Spleen (tissue), 11 donors: Measurements from ENCODE around the gene ZXDC. TPM values are rescaled to one million over a fixed set of nuclear protein-coding genes. Genes with fewer than 3 reads are reported as not detected.

Experiments
- DNase-seq: peaks from one replicate; pipeline ENCODE4 v3.0.0-alpha.2; 2020
- H3K27ac ChIP-seq, 8 donors: fragments of 200-600 bp; sonication (generic) in 7 of 8; 1 replicate in 4 of 8; 2 replicates in 4 of 8; pipeline versions ENCODE4 v1.5.0 to v1.8.0; 2016 to 2021; ENCODE audit warnings: inconsistent platforms in 4 of 8, mild to moderate bottlenecking in 4 of 8, moderate library complexity in 1 of 8
- H3K27me3 ChIP-seq, 7 donors: fragments of 200-600 bp; sonication (generic) in 6 of 7; replicated peaks in 1 of 7; 1 replicate in 4 of 7; 2 replicates in 3 of 7; pipeline versions ENCODE4 v1.5.0 to v1.8.0; 2016 to 2021; ENCODE audit warnings: inconsistent platforms in 3 of 7, mild to moderate bottlenecking in 1 of 7
- H3K36me3 ChIP-seq, 6 donors: fragments of 200-600 bp; sonication (generic) in 5 of 6; 1 replicate in 4 of 6; 2 replicates in 2 of 6; pipeline versions ENCODE4 v1.5.0 to v1.8.0; 2016 to 2021; ENCODE audit warnings: inconsistent platforms in 2 of 6
- H3K4me1 ChIP-seq, 6 donors: fragments of 200-600 bp; sonication (generic) in 5 of 6; 1 replicate in 3 of 6; 2 replicates in 3 of 6; pipeline versions ENCODE4 v1.5.0 to v1.8.0; 2016 to 2021; ENCODE audit warnings: inconsistent platforms in 3 of 6
- H3K4me3 ChIP-seq, 8 donors: fragments of 200-600 bp; sonication (generic) in 7 of 8; 1 replicate in 4 of 8; 2 replicates in 4 of 8; pipeline versions ENCODE4 v1.5.0 to v1.8.0; 2016 to 2021; ENCODE audit warnings: inconsistent platforms in 4 of 8, mild to moderate bottlenecking in 4 of 8, moderate library complexity in 2 of 8
- H3K9me3 ChIP-seq, 8 donors: fragments of 200-600 bp; sonication (generic) in 7 of 8; 1 replicate in 4 of 8; 2 replicates in 4 of 8; pipeline versions ENCODE4 v1.5.0 to v1.8.0; 2016 to 2021; ENCODE audit warnings: inconsistent platforms in 4 of 8
- POLR2A ChIP-seq, 3 donors: fragments of 450-650 bp; IDR thresholded peaks; one replicate each; pipeline ENCODE4 v1.5.1; 2017; ENCODE audit warnings: antibody characterized with exemption in 3 of 3, mild to moderate bottlenecking in 1 of 3
- POLR2AphosphoS5 ChIP-seq, 3 donors: sonication (generic); formaldehyde crosslinking; IDR thresholded peaks; one replicate each; pipeline ENCODE4 v1.5.1; 2017; ENCODE audit warnings: antibody characterized with exemption in 3 of 3
- WGBS, 5 donors: extraction: QIAGEN DNeasy Blood & Tissue Kit in 3 of 5; methylation state at CpG; one replicate each; pipeline versions ENCODE4 v1.1.5 to v1.1.7; 2013 to 2018; 5-methylcytosine and 5-hydroxymethylcytosine counted together
- intact Hi-C: fragments of 100-400 bp; cut with DNase I; formaldehyde crosslinking; loops from one replicate; pipeline ENCODE4 v1.15.0; 2023; ENCODE audit warnings: low total_unique reads
- polyA plus RNA-seq, 3 donors: library from polyadenylated mRNA; stranded (reverse); fragments of 200-250 nt; gene quantifications; one replicate each; pipeline ENCODE4 v1.2.1, GENCODE V29; 2013
- total RNA-seq, 7 donors: library from RNA; depleted of rRNA in 3 of 7; stranded (reverse); fragments of >200 nt in 3 of 7; fragmentation: NEBNext Ultra II Directional in 4 of 7; extraction: Animal tissue kit (Norgen Biotek cat#: 25700) in 4 of 7; gene quantifications; one replicate each; pipeline versions ENCODE4 v1.1.0 to v1.2.1, GENCODE V29; 2016 to 2021
- TF ChIP-seq, protein P1 (sequence below), 11 experiments: fragments of 200-600 bp in 7 of 11; fragments of 450-650 bp in 4 of 11; sonication (generic) in 4 of 11; IDR thresholded peaks in 8 of 11; conservative IDR thresholded peaks in 3 of 11; 1 replicate in 7 of 11; 2 replicates in 4 of 11; pipeline versions ENCODE4 v1.4.0 to v1.8.0; 2016 to 2021; ENCODE audit warnings: antibody characterized with exemption in 11 of 11, inconsistent platforms in 4 of 11, mild to moderate bottlenecking in 1 of 11
- donor health status: healthy with polysubstance abuse.
- donor health status: DM: no; HTN: no; CAD: no; lungs with moderate emphysema.
- donor health status: DM: no; HTN: no; CAD: no.
- donor health status: Bipolar disorder and iron deficiency.
- donor health status: healthy.
- donor health status: DM: no; HTN: no; CAD: no.
- donor health status: DM: yes; HTN: yes; CAD: no.

ZXDC gene
- total and polyA plus RNA-seq, 10 donors, result 7.5 to 75.3 (median 48.1) TPM

- Histone ChIP-seq H3K4me3 (no peak overlapping the region), H3K27me3 (no peaks in the 10 kb centered on the region), H3K9me3 (no peaks in the 10 kb centered on the region), H3K36me3 (peaks cover 0 to 93% (median 38%) of the 10 kb centered on the region in 6 donors), H3K27ac (no peak overlapping the region), H3K4me1 (peaks cover 0 to 18% (median 0%) of the 10 kb centered on the region in 6 donors)
- 89 to 95% (median 93%) methylated on average over 13 of the region's 13 CpGs for WGBS, 5 donors
- intact Hi-C loops, result no loop called here
- TF ChIP-seq POLR2AphosphoS5 (IDR thresholded peaks at IDR 0.05) (no peak), POLR2A (IDR thresholded peaks at IDR 0.05) (no peak)
- TF ChIP-seq, protein P1, sequence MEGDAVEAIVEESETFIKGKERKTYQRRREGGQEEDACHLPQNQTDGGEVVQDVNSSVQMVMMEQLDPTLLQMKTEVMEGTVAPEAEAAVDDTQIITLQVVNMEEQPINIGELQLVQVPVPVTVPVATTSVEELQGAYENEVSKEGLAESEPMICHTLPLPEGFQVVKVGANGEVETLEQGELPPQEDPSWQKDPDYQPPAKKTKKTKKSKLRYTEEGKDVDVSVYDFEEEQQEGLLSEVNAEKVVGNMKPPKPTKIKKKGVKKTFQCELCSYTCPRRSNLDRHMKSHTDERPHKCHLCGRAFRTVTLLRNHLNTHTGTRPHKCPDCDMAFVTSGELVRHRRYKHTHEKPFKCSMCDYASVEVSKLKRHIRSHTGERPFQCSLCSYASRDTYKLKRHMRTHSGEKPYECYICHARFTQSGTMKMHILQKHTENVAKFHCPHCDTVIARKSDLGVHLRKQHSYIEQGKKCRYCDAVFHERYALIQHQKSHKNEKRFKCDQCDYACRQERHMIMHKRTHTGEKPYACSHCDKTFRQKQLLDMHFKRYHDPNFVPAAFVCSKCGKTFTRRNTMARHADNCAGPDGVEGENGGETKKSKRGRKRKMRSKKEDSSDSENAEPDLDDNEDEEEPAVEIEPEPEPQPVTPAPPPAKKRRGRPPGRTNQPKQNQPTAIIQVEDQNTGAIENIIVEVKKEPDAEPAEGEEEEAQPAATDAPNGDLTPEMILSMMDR (IDR thresholded peaks at IDR 0.05 in 8 of 11, conservative IDR thresholded peaks at IDR 0.05 in 3 of 11), result no peak
- DNase-seq, result no peak
Observed at GRCh38 chr3:126442094-126442855, 33.4 kb downstream of the ZXDC start.

DNA sequence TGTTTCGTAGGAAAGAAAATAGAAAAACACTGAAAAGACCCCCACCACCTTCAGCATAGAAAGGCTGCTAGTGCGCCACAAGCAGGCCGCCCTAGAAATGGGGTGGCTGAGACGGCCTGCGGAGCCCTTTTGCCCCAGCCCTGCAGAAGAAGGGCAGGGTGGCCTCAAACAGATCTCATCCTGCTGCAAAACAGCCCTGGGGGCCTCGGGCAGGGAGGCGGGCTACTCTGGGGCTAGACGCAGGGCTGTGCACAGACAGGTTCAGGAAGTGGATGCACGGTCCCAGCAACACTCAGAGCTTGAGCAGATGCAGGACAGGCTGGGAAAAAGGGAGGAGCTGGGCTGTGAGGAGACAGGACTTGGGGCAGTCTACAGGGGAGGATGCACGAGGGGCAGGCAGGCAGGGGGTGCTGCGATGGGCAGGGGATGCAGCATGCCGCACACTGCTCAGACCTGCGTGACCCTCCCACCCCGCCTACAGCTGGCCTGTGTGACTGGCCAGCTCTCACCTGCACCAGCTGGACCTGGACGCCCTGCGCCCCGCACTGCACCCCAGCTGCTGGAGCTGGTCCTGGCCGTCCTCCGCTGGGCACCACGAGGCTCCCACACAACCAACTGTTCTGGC lies 34.3 kb downstream of the ZXDC start:
- no peaks in the 10 kb centered on the region for H3K9me3 ChIP-seq
- peak; percentile 64 for DNase-seq
- peaks cover 0 to 18% (median 0%) of the 10 kb centered on the region in 6 donors for H3K4me1 ChIP-seq
- H3K27me3 ChIP-seq, result no peaks in the 10 kb centered on the region
- H3K27ac ChIP-seq, result no peak overlapping the region
- 94 to 96% (median 95%) methylated on average over 20 of the region's 20 CpGs for WGBS, 5 donors
- H3K36me3 ChIP-seq, result peaks cover 0 to 93% (median 46%) of the 10 kb centered on the region in 6 donors
- H3K4me3 ChIP-seq, result no peak overlapping the region
- intact Hi-C loops, result no loop called here
- TF ChIP-seq POLR2A (IDR thresholded peaks at IDR 0.05) (no peak), POLR2AphosphoS5 (IDR thresholded peaks at IDR 0.05) (peak in 1 of 3 donors; percentile 6)
- TF ChIP-seq, protein P1 (IDR thresholded peaks at IDR 0.05 in 8 of 11, conservative IDR thresholded peaks at IDR 0.05 in 3 of 11), result no peak

DNA sequence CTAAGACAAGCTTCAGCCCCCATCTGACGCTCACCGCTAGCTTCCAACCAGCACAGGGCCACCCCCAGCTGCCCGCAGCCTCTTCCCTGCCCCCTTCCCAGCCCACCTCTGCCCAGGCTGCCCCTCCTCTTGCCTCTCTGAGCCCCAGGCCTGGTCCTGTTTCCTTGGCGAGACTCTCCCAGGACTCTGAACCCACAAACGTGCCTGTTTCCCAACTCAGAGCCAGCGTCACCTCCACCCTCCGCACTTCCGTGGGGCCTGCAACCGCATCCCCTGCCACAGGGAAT lies 35.0 kb downstream of the ZXDC start:
- Histone ChIP-seq H3K27me3 (no peaks in the 10 kb centered on the region), H3K4me1 (peaks cover 0 to 18% (median 0%) of the 10 kb centered on the region in 6 donors), H3K27ac (no peak overlapping the region), H3K9me3 (no peaks in the 10 kb centered on the region), H3K36me3 (peaks cover 0 to 93% (median 53%) of the 10 kb centered on the region in 6 donors), H3K4me3 (no peak overlapping the region)
- DNase-seq, result peak; percentile 28
- 90 to 98% (median 94%) methylated on average over 9 of the region's 9 CpGs for WGBS, 5 donors
- intact Hi-C loops, result no loop called here
- TF ChIP-seq POLR2A (IDR thresholded peaks at IDR 0.05), result no peak
- peak in 1 of 3 donors; percentile 2 for TF ChIP-seq POLR2AphosphoS5 (IDR thresholded peaks at IDR 0.05)
- TF ChIP-seq, protein P1 (IDR thresholded peaks at IDR 0.05 in 8 of 11, conservative IDR thresholded peaks at IDR 0.05 in 3 of 11), result no peak
